Measurements from ENCODE around the gene FBLN5.

FBLN5 gene

DNA sequence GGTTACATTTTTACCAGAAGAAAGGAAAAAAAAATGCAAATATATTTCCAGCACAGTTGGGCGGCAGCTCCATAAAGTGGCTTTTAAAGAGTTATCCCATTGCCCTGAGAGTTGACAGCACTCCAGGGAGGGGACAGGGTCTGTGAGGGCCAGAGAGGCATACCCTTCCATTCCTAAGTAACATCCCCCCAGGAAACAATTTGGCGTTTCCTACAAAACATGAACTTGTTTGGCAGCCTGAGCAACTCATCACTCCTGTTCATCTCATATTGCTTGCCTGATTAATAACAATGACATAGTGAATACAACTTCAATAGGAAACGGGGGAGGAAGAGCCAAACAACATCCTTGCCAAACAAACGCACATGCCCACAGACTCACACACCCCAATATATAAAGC is 103.5 kb downstream of the FBLN5 start:
- Histone ChIP-seq H3K4me3 (ENCODE audit: low read length in 2 of 2) (no peak overlapping the region), H3K4me1 (ENCODE audit: control insufficient read depth in 2 of 2, insufficient read depth in 1 of 2, low read depth in 1 of 2, low read length in 2 of 2) (no peaks in the 10 kb centered on the region), H2AFZ (ENCODE audit: low read length) (no peak overlapping the region), H4K91ac (ENCODE audit: low read depth, low read length, poor library complexity) (no peak overlapping the region), H3K9ac (ENCODE audit: low read depth, low read length, poor library complexity) (no peak overlapping the region), H2BK120ac (ENCODE audit: low read depth, low read length) (no peak overlapping the region), H3K18ac (ENCODE audit: low read length) (no peak overlapping the region), H2BK15ac (ENCODE audit: low read length) (no peak overlapping the region), H3K4ac (ENCODE audit: low read length) (no peak overlapping the region), H2AK5ac (ENCODE audit: low read depth, low read length) (no peak overlapping the region), H2BK5ac (ENCODE audit: low read length) (no peak overlapping the region), H3K27ac (replicated peaks; ENCODE audit: low read length) (no peak overlapping the region), H3K4me2 (ENCODE audit: insufficient read depth, low read length, poor library complexity, severe bottlenecking) (no peak overlapping the region), H3K23ac (ENCODE audit: low read depth, low read length, poor library complexity) (no peak overlapping the region), H3K36me3 (replicated peaks in 1 of 2; ENCODE audit: control insufficient read depth in 2 of 2, insufficient read depth in 2 of 2, low read length in 2 of 2) (no peaks in the 10 kb centered on the region), H2BK12ac (ENCODE audit: low read length) (no peak overlapping the region), H3K9me3 (replicated peaks in 1 of 2; ENCODE audit: control insufficient read depth in 2 of 2, insufficient read depth in 1 of 2, low read depth in 1 of 2, low read length in 2 of 2) (no peaks in the 10 kb centered on the region), H3K14ac (ENCODE audit: low read length) (no peak overlapping the region), H3K27me3 (ENCODE audit: control insufficient read depth in 3 of 3, insufficient read depth in 3 of 3, low read depth in 1 of 3, low read length in 3 of 3) (peaks cover 0 to 13% (median 0%) of the 10 kb centered on the region in 3 experiments), H3K79me1 (ENCODE audit: low read depth, low read length) (no peaks in the 10 kb centered on the region), H4K8ac (ENCODE audit: low read depth, low read length) (no peak overlapping the region)
- DNase-seq (ENCODE audit: low spot score): no peak
- no CpG with 5 or more reads among the region's 4 CpGs for WGBS, 2 donors (ENCODE audit: extremely low coverage in 2 of 2, insufficient read length in 2 of 2, insufficient replicate concordance in 1 of 2)

DNA sequence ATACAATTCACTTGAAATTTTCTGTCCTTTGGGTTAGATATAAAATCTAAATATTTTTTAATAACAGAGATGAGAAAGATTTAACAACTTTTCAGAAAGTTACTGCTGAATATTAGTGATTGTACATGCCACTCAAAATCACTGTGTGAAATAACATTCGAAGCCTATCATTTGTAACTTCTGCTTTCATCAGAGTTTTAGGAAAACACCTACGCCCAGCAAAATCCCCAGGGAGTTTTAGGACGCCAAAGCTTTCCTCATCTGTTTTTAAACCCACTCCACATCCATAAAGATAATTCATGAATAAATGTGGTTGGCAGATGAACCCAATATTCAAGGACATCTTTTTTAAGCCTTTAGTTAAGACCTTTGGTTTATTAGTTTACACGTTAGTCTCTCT is 104.1 kb downstream of the FBLN5 start:
- Histone ChIP-seq H3K9ac (ENCODE audit: low read depth, low read length, poor library complexity) (no peak overlapping the region), H3K4ac (ENCODE audit: low read length) (no peak overlapping the region), H3K4me1 (ENCODE audit: control insufficient read depth in 2 of 2, insufficient read depth in 1 of 2, low read depth in 1 of 2, low read length in 2 of 2) (no peaks in the 10 kb centered on the region), H3K4me2 (ENCODE audit: insufficient read depth, low read length, poor library complexity, severe bottlenecking) (no peak overlapping the region), H4K8ac (ENCODE audit: low read depth, low read length) (no peak overlapping the region), H3K23ac (ENCODE audit: low read depth, low read length, poor library complexity) (no peak overlapping the region), H3K4me3 (ENCODE audit: low read length in 2 of 2) (no peak overlapping the region), H2BK5ac (ENCODE audit: low read length) (no peak overlapping the region), H3K9me3 (replicated peaks in 1 of 2; ENCODE audit: control insufficient read depth in 2 of 2, insufficient read depth in 1 of 2, low read depth in 1 of 2, low read length in 2 of 2) (no peaks in the 10 kb centered on the region), H2BK15ac (ENCODE audit: low read length) (no peak overlapping the region), H2BK120ac (ENCODE audit: low read depth, low read length) (no peak overlapping the region), H3K27me3 (ENCODE audit: control insufficient read depth in 3 of 3, insufficient read depth in 3 of 3, low read depth in 1 of 3, low read length in 3 of 3) (peaks cover 0 to 17% (median 0%) of the 10 kb centered on the region in 3 experiments), H3K14ac (ENCODE audit: low read length) (no peak overlapping the region), H2AK5ac (ENCODE audit: low read depth, low read length) (no peak overlapping the region), H2AFZ (ENCODE audit: low read length) (no peak overlapping the region), H3K79me1 (ENCODE audit: low read depth, low read length) (no peaks in the 10 kb centered on the region), H3K27ac (replicated peaks; ENCODE audit: low read length) (no peak overlapping the region), H2BK12ac (ENCODE audit: low read length) (no peak overlapping the region), H3K36me3 (replicated peaks in 1 of 2; ENCODE audit: control insufficient read depth in 2 of 2, insufficient read depth in 2 of 2, low read length in 2 of 2) (no peaks in the 10 kb centered on the region), H3K18ac (ENCODE audit: low read length) (no peak overlapping the region), H4K91ac (ENCODE audit: low read depth, low read length, poor library complexity) (no peak overlapping the region)
- DNase-seq (ENCODE audit: low spot score): no peak
- WGBS, 2 donors (ENCODE audit: extremely low coverage in 2 of 2, insufficient read length in 2 of 2, insufficient replicate concordance in 1 of 2): no CpG with 5 or more reads among the region's 4 CpGs

DNA sequence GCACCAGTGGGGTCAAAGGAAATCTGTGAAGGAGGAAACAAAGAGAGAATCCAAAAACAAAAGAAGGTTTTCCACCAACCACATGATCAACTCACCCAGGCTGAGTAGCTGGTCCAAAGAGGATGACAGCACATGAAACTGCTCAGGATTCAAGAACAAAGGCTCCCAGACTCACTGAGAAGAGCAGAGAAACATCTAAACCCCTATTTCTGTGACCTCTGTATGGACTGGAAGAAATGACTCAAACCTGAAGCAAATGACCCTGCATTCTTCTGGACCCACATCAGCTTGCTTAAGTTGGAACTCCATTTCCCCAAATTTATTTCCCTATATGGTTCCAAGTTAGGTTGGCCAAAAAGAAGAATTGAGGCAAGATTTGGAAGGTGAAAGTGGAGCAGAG is 106.4 kb downstream of the FBLN5 start:
- Histone ChIP-seq H3K36me3 (replicated peaks in 1 of 2; ENCODE audit: control insufficient read depth in 2 of 2, insufficient read depth in 2 of 2, low read length in 2 of 2) (no peaks in the 10 kb centered on the region), H3K23ac (ENCODE audit: low read depth, low read length, poor library complexity) (no peak overlapping the region), H2BK15ac (ENCODE audit: low read length) (no peak overlapping the region), H3K18ac (ENCODE audit: low read length) (no peak overlapping the region), H3K4ac (ENCODE audit: low read length) (no peak overlapping the region), H4K91ac (ENCODE audit: low read depth, low read length, poor library complexity) (no peak overlapping the region), H3K9ac (ENCODE audit: low read depth, low read length, poor library complexity) (no peak overlapping the region), H3K14ac (ENCODE audit: low read length) (no peak overlapping the region), H2BK12ac (ENCODE audit: low read length) (no peak overlapping the region), H3K9me3 (replicated peaks in 1 of 2; ENCODE audit: control insufficient read depth in 2 of 2, insufficient read depth in 1 of 2, low read depth in 1 of 2, low read length in 2 of 2) (no peaks in the 10 kb centered on the region), H2BK120ac (ENCODE audit: low read depth, low read length) (no peak overlapping the region), H3K4me3 (ENCODE audit: low read length in 2 of 2) (no peak overlapping the region), H2AK5ac (ENCODE audit: low read depth, low read length) (no peak overlapping the region), H3K27me3 (ENCODE audit: control insufficient read depth in 3 of 3, insufficient read depth in 3 of 3, low read depth in 1 of 3, low read length in 3 of 3) (peaks cover 2 to 36% (median 13%) of the 10 kb centered on the region in 3 experiments), H2AFZ (ENCODE audit: low read length) (no peak overlapping the region), H4K8ac (ENCODE audit: low read depth, low read length) (no peak overlapping the region), H3K4me2 (ENCODE audit: insufficient read depth, low read length, poor library complexity, severe bottlenecking) (no peak overlapping the region), H2BK5ac (ENCODE audit: low read length) (no peak overlapping the region), H3K79me1 (ENCODE audit: low read depth, low read length) (no peaks in the 10 kb centered on the region), H3K4me1 (ENCODE audit: control insufficient read depth in 2 of 2, insufficient read depth in 1 of 2, low read depth in 1 of 2, low read length in 2 of 2) (no peaks in the 10 kb centered on the region), H3K27ac (replicated peaks; ENCODE audit: low read length) (no peak overlapping the region)
- DNase-seq (ENCODE audit: low spot score): no peak

DNA sequence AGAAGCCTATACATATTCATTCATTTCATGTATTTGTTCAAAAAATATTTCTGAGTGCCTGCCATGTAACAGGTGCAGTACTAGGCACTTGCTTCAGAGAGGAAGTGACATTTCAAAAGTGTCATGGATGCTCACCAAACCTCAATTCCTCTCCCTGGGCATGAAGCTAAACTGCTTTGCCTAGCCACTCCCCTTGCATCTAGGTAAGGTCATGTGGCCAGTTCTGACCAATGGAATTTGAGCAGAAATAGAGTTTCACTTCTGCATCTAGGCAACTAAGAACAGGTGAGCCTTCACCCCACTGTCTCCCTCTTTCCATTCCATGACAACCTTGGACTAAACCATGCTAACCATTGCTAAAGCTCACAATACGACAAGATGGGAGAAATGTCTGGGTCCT is 107.7 kb downstream of the FBLN5 start:
- no peak overlapping the region for H3K4ac ChIP-seq (ENCODE audit: low read length)
- no peak for DNase-seq (ENCODE audit: low spot score)
- H4K8ac ChIP-seq (ENCODE audit: low read depth, low read length): no peak overlapping the region

More for the DNA sequence above, 107.7 kb downstream of the FBLN5 start:
- H3K9me3 ChIP-seq (replicated peaks in 1 of 2; ENCODE audit: control insufficient read depth in 2 of 2, insufficient read depth in 1 of 2, low read depth in 1 of 2, low read length in 2 of 2): no peaks in the 10 kb centered on the region
- no peak overlapping the region for H2BK120ac ChIP-seq (ENCODE audit: low read depth, low read length)
- H4K91ac ChIP-seq (ENCODE audit: low read depth, low read length, poor library complexity): no peak overlapping the region
- H3K4me3 ChIP-seq (ENCODE audit: low read length in 2 of 2): no peak overlapping the region
- H3K27ac ChIP-seq (replicated peaks; ENCODE audit: low read length): no peak overlapping the region
- no peak overlapping the region for H2BK15ac ChIP-seq (ENCODE audit: low read length)
- H3K9ac ChIP-seq (ENCODE audit: low read depth, low read length, poor library complexity): no peak overlapping the region
- H3K27me3 ChIP-seq (ENCODE audit: control insufficient read depth in 3 of 3, insufficient read depth in 3 of 3, low read depth in 1 of 3, low read length in 3 of 3): peaks cover 5 to 50% (median 20%) of the 10 kb centered on the region in 3 experiments
- no peak overlapping the region for H3K18ac ChIP-seq (ENCODE audit: low read length)
- H2AFZ ChIP-seq (ENCODE audit: low read length): no peak overlapping the region
- H3K4me2 ChIP-seq (ENCODE audit: insufficient read depth, low read length, poor library complexity, severe bottlenecking): no peak overlapping the region
- no peak overlapping the region for H2BK5ac ChIP-seq (ENCODE audit: low read length)
- WGBS, 2 donors (ENCODE audit: extremely low coverage in 2 of 2, insufficient read length in 2 of 2, insufficient replicate concordance in 1 of 2): no CpG with 5 or more reads among the region's 1 CpG
- no peaks in the 10 kb centered on the region for H3K79me1 ChIP-seq (ENCODE audit: low read depth, low read length)
- no peak overlapping the region for H3K14ac ChIP-seq (ENCODE audit: low read length)
- no peaks in the 10 kb centered on the region for H3K4me1 ChIP-seq (ENCODE audit: control insufficient read depth in 2 of 2, insufficient read depth in 1 of 2, low read depth in 1 of 2, low read length in 2 of 2)
- H3K23ac ChIP-seq (ENCODE audit: low read depth, low read length, poor library complexity): no peak overlapping the region
- no peaks in the 10 kb centered on the region for H3K36me3 ChIP-seq (replicated peaks in 1 of 2; ENCODE audit: control insufficient read depth in 2 of 2, insufficient read depth in 2 of 2, low read length in 2 of 2)
- H2BK12ac ChIP-seq (ENCODE audit: low read length): no peak overlapping the region
- H2AK5ac ChIP-seq (ENCODE audit: low read depth, low read length): no peak overlapping the region

Measured in neuronal stem cell (in vitro differentiated cells).